Gastroesophageal sphincter (tissue), 4 donors: ENCODE results near the gene CBLB. TPM values are rescaled to one million over a fixed set of nuclear protein-coding genes. Genes with fewer than 3 reads are reported as not detected.

Experiments used
- ATAC-seq: fragments of 150-250 bp; one replicate; pipeline ENCODE4 v1.9.1; 2016; ENCODE audit warnings: mild to moderate bottlenecking, moderate library complexity
- H3K27ac ChIP-seq, 4 donors: fragments of 200-600 bp; sonication (generic) in 3 of 4; 1 replicate in 3 of 4; 2 replicates in 1 of 4; pipeline ENCODE4 v1.5.1; 2016 to 2019
- H3K27me3 ChIP-seq: fragments of 200-600 bp; sonication (generic); one replicate; pipeline ENCODE4 v1.5.1; 2019
- H3K36me3 ChIP-seq, 2 donors: fragments of 200-600 bp; sonication (generic); one replicate each; pipeline ENCODE4 v1.5.1; 2019; ENCODE audit warnings: control low read depth in 1 of 2
- H3K4me1 ChIP-seq, 3 donors: fragments of 200-600 bp; sonication (generic); 1 replicate in 2 of 3; 2 replicates in 1 of 3; pipeline ENCODE4 v1.5.1; 2016 to 2019; ENCODE audit warnings: control low read depth in 2 of 3
- H3K4me3 ChIP-seq, 2 donors: fragments of 200-600 bp; sonication (generic); one replicate each; pipeline ENCODE4 v1.5.1; 2019; ENCODE audit warnings: mild to moderate bottlenecking in 1 of 2, moderate library complexity in 1 of 2
- H3K9me3 ChIP-seq, 3 donors: fragments of 200-600 bp; sonication (generic); one replicate each; pipeline ENCODE4 v1.5.1; 2017 to 2019; ENCODE audit warnings: control low read depth in 2 of 3
- CTCF ChIP-seq, 4 experiments: fragments of 200-600 bp in 2 of 4; fragments of 450-650 bp in 2 of 4; sonication (generic) in 1 of 4; IDR thresholded peaks; one replicate each; pipeline ENCODE4 v1.5.1; 2017 to 2019; ENCODE audit warnings: antibody characterized with exemption in 4 of 4, mild to moderate bottlenecking in 2 of 4, moderate library complexity in 2 of 4
- EP300 ChIP-seq: sonication (generic); formaldehyde crosslinking; IDR thresholded peaks from one replicate; pipeline ENCODE4 v1.6.1; 2017; ENCODE audit warnings: antibody characterized with exemption, mild to moderate bottlenecking
- POLR2A ChIP-seq, 2 donors: fragments of 450-650 bp; IDR thresholded peaks; one replicate each; pipeline ENCODE4 v1.6.1; 2017; ENCODE audit warnings: antibody characterized with exemption in 2 of 2, mild to moderate bottlenecking in 2 of 2, moderate library complexity in 1 of 2
- POLR2AphosphoS5 ChIP-seq: sonication (generic); formaldehyde crosslinking; IDR thresholded peaks from one replicate; pipeline ENCODE4 v1.6.1; 2017; ENCODE audit warnings: antibody characterized with exemption
- WGBS, 2 donors: methylation state at CpG; one replicate each; pipeline ENCODE4 v1.1.5; 2018; ENCODE audit warnings: low coverage in 1 of 2; 5-methylcytosine and 5-hydroxymethylcytosine counted together
- total RNA-seq, 4 donors: library from RNA; depleted of rRNA; stranded (reverse); fragments of >200 nt; gene quantifications; one replicate each; pipeline ENCODE4 v1.1.0, GENCODE V29; 2016

The CBLB gene
- total RNA-seq, 4 donors from 2014 or later = 27.4 to 59.4 (median 40.4) TPM

- H3K36me3 ChIP-seq = no peaks in the 10 kb centered on the region
- H3K27ac ChIP-seq = peak overlapping the region in 1 of 4 donors; percentile 48
- peaks cover 12 to 62% (median 22%) of the 10 kb centered on the region in 3 donors for H3K4me1 ChIP-seq
- ATAC-seq = no peak
- no peak for TF ChIP-seq POLR2AphosphoS5
- H3K4me3 ChIP-seq = no peak overlapping the region
- H3K9me3 ChIP-seq = no peaks in the 10 kb centered on the region
- H3K27me3 ChIP-seq = no peaks in the 10 kb centered on the region
Observed at GRCh38 chr3:105844704-105845103, 24.1 kb downstream of the CBLB start.

GRCh38 chr3:105843994-105844393, 24.8 kb downstream of the CBLB start:
- H3K36me3 ChIP-seq = peaks cover 0 to 2% of the 10 kb centered on the region in 2 donors
- H3K4me3 ChIP-seq = no peak overlapping the region
- no peaks in the 10 kb centered on the region for H3K27me3 ChIP-seq
- H3K9me3 ChIP-seq = no peaks in the 10 kb centered on the region
- TF ChIP-seq POLR2AphosphoS5 (peak; percentile 44), EP300 (no peak)
- ATAC-seq = peak; percentile 43
- WGBS, 2 donors = 64% methylated on average over 6 of the region's 6 CpGs
- H3K4me1 ChIP-seq = peaks cover 12 to 59% (median 22%) of the 10 kb centered on the region in 3 donors
- H3K27ac ChIP-seq = peak overlapping the region in 2 of 4 donors; percentile 46 to 48

- 69 to 71% methylated on average over 2 of the region's 2 CpGs for WGBS, 2 donors
- TF ChIP-seq EP300 = no peak
- TF ChIP-seq POLR2A (IDR thresholded peaks at IDR 0.05) = no peak
- TF ChIP-seq CTCF (IDR thresholded peaks at IDR 0.05) = no peak
- TF ChIP-seq POLR2AphosphoS5 = no peak
- no peak overlapping the region for H3K27ac ChIP-seq
- H3K4me1 ChIP-seq = peaks cover 10 to 49% (median 19%) of the 10 kb centered on the region in 3 donors
- no peak overlapping the region for H3K4me3 ChIP-seq
- no peaks in the 10 kb centered on the region for H3K27me3 ChIP-seq
- no peaks in the 10 kb centered on the region for H3K9me3 ChIP-seq
- no peak for ATAC-seq
- peaks cover 0 to 6% of the 10 kb centered on the region in 2 donors for H3K36me3 ChIP-seq
Observed at GRCh38 chr3:105842943-105843342, 25.9 kb downstream of the CBLB start.

- WGBS, 2 donors = 66 to 95% methylated on average over 3 of the region's 3 CpGs
- H3K27me3 ChIP-seq = no peaks in the 10 kb centered on the region
- H3K9me3 ChIP-seq = no peaks in the 10 kb centered on the region
- no peak overlapping the region for H3K27ac ChIP-seq
- peaks cover 5 to 47% (median 17%) of the 10 kb centered on the region in 3 donors for H3K4me1 ChIP-seq
- no peak overlapping the region for H3K4me3 ChIP-seq
- H3K36me3 ChIP-seq = peaks cover 0 to 6% of the 10 kb centered on the region in 2 donors
- no peak for TF ChIP-seq POLR2A (IDR thresholded peaks at IDR 0.05)
- TF ChIP-seq CTCF (IDR thresholded peaks at IDR 0.05) = no peak
- TF ChIP-seq POLR2AphosphoS5 = no peak
- TF ChIP-seq EP300 = no peak
- no peak for ATAC-seq
Observed at GRCh38 chr3:105842449-105842848, 26.4 kb downstream of the CBLB start.

GRCh38 chr3:105837947-105838346, 30.9 kb downstream of the CBLB start:
- no peak for ATAC-seq
- Histone ChIP-seq H3K36me3 (peaks cover 0 to 6% of the 10 kb centered on the region in 2 donors), H3K4me1 (peaks cover 3 to 28% (median 4%) of the 10 kb centered on the region in 3 donors), H3K4me3 (no peak overlapping the region), H3K27ac (no peak overlapping the region), H3K27me3 (no peaks in the 10 kb centered on the region), H3K9me3 (no peaks in the 10 kb centered on the region)
- TF ChIP-seq POLR2AphosphoS5 (no peak), EP300 (no peak), POLR2A (IDR thresholded peaks at IDR 0.05) (no peak)
- WGBS, 2 donors = 88 to 100% methylated on average over 2 of the region's 2 CpGs

- no peak for ATAC-seq
- no peaks in the 10 kb centered on the region for H3K27me3 ChIP-seq
- 65 to 69% methylated on average over 5 of the region's 5 CpGs for WGBS, 2 donors
- H3K36me3 ChIP-seq = peaks cover 0 to 6% of the 10 kb centered on the region in 2 donors
- H3K9me3 ChIP-seq = no peaks in the 10 kb centered on the region
- no peak overlapping the region for H3K27ac ChIP-seq
- TF ChIP-seq POLR2A (IDR thresholded peaks at IDR 0.05) (no peak), EP300 (no peak), CTCF (IDR thresholded peaks at IDR 0.05) (no peak)
- H3K4me3 ChIP-seq = no peak overlapping the region
- peaks cover 3 to 28% (median 4%) of the 10 kb centered on the region in 3 donors for H3K4me1 ChIP-seq
Observed at GRCh38 chr3:105837143-105837740, 31.6 kb downstream of the CBLB start.
